Smooth muscle cell of the brain vasculature (primary cell): ENCODE measurements around the gene GSPT1.
"Not testable (repeated sequence)": the region's sequence is repeated elsewhere in the genome, so short reads cannot be mapped to it uniquely, and the experiment has no call there.

ENCODE experiments used
- DNase-seq: peaks from one replicate; pipeline ENCODE4 v3.0.0-alpha.2; 2012; ENCODE audit warnings: low read depth, low spot score

Gene GSPT1

DNA sequence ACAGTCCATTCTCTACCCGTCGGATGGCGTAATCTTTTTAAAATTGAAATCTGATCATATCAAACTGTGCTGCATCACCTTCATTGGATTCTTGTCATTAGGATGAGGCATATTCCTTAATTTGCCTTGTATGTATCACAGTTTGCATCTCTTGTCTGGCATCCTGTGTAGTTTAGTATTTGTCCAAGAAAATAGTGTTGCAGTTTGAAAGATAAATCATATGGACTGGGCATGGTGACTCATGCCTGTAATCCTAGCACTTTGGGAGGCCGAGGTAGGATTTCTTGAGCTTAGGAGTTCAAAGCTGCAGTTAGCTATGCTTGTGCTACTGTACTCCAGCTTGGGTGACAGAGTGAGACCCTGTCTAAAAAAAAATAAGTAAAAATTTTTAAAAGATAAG lies 58.6 kb downstream of the GSPT1 start:
- DNase-seq = no peak

DNA sequence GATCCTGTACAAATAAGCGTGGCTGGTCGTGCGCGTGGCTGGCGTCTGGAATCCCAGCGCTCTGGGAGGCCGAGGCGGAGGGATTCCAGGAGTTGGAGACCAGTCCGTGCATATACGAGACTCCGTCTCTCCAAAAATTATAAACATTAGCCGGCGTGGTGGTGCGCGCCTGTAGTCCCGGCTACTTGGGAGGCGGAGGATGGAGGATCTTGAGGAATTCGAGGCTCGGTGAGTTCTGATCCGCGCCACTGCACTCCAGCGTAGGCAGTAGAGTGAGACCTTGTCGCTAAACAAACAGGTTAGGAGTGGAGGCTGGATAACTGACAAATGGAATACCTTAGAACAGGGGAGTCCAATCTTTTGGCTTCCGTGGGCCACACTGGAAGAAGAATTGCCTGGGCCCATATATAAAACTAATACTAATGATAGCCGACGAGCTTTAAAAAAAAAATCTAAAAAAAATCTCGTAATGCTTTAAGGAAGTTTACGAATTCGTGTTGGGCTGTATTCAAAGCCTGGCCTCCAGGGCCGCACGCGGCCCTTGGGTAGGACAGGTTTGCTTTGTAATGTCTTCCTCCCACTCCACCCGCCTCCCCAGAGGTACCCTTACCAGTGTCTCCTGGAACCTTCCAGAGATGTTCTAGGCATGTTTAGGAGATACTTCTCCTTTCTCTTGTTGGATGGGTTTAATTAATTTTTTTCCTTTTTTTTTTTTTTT lies 63.5 kb downstream of the GSPT1 start:
- DNase-seq = no peak

DNA sequence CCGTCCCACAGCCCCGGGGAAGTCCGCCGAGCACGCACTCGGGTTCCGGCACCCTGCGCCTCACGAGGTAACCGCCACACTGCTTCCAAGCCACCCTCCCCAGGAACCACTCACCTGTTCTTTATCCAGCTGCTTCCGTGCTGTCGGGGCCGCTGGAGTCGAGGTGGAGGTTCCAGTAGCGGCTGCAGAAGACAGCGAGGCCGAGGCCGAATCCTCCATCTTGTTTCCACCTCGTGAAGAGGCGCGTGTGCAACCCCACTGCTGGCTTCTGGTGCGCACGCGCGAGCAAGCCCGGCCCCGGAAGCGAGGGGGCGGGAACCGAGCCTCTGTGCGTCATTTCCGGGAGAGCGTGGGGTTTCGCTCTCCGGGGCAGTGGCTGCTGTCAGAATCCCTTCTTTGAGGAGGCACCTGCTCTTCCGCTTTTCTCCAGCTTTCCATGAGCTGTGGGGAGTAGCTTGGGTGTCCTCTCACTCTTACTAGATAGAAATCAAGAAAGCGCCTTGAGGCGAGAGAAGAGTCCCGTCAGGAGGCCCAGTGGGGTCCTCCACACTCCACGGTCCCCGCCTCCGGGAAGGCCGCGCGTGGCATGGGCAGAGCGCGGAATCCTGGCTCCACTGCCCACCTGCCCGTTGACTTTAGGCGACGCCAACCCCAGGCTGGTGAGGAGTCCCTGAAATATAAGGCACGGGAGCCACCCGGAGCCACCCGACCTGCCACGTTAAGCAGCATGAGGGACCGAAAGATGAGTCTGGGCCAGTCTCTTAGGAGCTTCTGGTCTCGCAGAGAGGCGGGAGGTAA lies 64.3 kb downstream of the GSPT1 start, which contains the start of gene RSL1D1:
RSL1D1 (minus strand) TSS at position 249 of the 798 bp plus-strand sequence; CDS start at position 219, 30 bp downstream.
- peak; percentile 84 for DNase-seq

DNA sequence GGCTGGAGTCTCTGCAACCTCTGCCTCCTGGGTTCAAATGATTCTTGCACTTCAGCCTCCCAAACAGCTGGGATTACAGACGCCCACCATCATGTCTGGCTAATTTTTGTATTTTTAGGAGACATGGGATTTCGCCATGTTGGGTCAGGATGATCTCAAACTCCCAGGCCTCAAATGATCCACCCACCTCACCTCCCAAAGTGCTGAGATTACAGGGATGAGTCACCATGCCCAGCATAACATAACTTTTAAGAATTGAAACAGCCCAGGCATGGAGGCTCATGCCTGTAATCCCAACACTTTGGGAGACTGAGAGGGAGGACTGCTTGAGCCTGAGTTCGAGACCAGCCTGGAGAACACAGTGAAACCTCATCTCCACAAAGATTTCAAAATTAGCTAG lies 66.9 kb downstream of the GSPT1 start:
- no peak for DNase-seq

DNA sequence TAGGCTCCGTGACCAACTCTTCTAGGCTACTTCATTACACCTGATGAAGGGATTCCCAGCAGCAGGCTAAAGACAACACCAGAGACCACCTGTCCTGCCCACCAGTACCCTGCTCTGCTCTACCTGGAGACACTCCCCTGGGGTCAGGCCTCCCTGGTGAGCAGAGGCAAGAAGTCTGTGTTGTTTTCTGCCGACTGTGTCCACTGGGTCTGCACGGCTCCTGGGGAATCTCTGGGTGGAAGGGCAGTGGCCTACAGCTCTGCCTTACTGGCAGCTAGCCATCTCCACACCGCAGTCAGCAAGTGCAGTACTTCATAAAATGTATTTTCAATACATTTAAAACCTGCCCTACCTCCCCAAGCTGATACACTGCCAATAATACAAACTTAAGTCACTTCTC lies 71.3 kb downstream of the GSPT1 start:
- no peak for DNase-seq

DNA sequence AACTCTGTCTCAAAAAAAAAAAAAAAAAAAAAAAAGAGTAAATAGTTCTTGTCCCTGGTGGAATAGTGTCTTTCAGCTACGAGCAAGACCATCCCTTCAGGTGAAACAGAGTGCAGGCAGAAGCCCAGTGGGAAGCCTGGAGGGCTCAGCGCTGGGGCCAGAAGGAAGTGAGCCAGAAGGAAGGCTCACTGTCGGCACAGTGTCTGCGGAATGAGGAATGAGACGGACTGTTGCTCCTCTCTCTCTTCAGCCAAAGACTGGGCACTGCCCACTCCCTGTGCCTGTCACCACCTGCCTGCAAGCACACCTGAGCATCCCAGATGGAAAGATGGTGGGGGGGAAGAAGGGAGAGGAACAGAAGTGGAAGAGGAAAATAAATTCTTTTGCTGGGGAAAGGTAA lies 71.9 kb downstream of the GSPT1 start:
- DNase-seq = no peak

DNA sequence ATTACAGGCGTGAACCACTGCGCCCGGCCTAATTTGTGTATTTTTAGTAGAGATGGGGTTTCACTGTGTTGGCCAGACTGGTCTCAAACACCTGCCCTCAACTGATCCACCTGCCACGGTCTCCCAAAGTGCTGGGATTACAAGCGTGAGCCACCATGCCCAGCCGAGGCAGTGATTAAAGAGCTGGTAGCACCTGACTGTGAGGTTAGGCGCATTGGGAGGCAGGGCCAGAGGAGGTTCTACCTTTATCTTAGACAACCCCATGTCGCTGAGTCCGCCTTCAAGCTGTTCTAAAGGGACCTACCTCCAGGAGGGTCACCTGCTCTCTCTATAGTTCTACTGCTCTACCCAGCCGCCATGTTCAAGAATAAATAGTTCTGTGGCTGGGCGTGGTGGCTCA lies 72.5 kb downstream of the GSPT1 start:
- DNase-seq = no peak

DNA sequence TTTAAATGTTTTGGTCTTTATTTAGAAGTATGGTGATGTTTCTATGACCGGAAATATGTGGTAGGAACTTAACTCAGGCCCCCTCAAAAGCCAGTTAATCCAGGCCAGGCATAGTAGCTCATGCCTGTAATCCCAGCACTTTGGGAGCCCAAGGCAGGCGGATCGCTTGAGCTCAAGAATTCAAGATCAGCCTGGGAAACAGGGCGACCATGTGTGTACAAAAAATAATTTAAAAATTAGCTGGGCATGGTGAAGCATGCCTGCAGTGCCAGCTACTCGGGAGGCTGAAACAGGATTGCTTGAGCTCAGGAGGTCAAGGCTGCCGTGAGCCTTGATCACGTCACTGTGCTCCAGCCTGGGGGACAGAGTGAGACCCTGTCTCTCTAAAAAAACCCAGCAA lies 74.7 kb downstream of the GSPT1 start:
- no peak for DNase-seq

DNA sequence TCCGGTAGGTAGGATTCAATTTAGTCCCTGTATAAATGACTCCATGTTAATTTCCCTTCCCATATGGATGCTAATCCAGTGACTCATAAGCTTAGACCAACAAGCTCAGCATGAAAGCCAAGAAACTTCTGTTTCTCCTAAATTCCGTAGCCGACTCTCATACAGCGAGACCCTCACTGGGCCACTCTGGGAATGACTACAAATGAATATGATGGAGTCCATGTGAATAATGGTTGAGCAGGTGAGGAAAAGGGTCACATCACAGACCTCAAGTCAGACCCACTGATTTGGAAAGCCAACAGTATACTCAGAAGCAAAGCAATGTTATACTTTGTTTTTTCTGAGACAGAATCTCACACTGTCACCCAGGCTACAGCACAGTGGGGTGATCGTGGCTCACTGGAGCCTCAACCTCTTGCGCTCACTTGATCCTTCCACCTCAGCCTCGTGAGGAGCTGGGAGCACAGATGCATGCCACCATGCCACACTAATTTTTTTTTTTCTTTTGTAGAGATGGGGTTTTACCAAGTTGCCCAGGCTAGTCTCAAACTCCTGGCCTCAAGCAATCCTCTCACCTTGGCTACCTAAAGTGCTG lies 79.0 kb downstream of the GSPT1 start:
- DNase-seq = peak; percentile 45

DNA sequence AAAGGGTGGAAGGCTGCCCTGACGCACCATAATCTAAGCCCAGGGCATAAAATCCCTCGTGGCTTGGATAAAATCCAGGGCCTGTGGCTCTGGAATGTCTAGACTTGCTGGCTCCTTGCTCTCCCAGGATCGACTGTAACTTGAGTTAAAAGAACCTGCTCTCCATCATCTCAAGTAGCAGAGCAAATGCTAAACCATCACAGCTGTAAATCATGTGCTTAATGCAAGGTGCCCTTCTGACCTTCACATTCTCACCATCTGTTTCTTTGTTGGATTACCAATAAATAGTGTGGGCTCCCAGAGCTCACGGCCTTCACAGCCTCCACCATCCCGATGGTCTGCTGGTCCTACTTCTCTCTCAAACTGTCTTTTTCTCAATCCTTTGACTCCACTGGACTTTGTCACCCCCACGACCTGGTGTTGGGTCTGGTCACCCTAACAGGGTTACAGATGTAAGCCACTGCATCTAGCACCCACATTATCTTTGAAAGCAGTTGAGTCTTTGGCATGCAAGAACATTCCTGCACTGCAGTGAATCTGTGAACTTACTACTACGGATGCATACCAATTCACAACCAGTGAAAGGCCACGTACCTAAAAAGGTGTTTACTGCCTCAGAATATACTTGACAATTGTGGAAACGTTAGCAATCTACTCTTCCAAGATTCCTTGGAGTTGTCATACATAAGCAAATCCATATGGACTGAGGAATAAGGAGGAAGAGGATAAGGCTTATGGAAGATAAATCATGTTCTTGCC lies 79.7 kb downstream of the GSPT1 start:
- DNase-seq = no peak

DNA sequence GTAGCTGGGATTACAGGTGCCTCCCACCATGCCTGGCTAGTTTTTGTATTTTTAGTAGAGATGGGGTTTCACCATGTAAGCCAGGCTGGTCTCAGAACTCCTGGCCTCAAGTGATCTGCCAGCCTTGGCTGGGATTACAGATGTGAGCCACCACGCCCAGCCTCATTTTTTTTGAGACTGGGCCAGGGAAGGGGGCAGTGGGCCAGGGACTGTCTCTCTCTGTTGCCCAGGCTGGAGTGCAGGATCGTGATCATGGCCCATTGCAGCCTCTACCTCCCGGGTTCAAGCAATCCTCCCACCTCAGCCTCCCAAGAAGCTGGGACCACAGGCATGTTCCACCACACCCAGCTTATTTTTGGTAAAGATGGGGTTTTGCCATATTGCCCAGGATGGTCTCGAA lies 80.4 kb downstream of the GSPT1 start:
- no peak for DNase-seq

DNA sequence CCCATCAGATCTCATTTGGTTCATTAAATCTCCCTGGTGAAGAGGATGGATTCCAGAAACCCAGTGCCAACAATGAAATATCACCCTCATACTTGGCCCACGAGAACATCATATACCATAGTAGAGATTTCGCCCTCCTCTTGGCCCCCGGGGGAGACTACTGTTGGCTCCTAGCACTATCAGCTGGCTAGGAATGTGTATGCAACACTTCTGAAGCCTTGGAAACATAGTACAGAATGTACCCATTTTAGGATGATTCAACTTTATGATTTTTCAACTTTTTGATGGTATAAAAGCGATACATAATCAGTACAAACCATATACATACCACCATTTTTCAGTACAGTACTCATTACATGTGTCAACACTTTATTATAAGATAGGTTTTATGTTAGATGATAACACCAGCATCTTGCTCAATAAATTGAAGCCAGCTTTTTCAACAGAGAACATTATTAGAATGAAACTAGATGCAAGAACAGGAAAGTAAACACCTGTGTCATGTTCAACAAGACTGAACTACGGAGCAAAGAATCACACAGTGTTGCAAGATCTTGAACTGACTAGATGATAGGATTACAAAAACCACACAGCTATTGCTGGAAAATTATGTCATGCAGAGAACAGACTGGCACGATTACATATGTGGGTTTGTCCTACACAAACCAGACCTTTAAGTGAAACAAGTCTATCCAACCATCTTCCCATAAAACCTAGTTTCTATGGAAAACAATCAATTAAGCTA lies 81.6 kb downstream of the GSPT1 start:
- peak; percentile 39 for DNase-seq

DNA sequence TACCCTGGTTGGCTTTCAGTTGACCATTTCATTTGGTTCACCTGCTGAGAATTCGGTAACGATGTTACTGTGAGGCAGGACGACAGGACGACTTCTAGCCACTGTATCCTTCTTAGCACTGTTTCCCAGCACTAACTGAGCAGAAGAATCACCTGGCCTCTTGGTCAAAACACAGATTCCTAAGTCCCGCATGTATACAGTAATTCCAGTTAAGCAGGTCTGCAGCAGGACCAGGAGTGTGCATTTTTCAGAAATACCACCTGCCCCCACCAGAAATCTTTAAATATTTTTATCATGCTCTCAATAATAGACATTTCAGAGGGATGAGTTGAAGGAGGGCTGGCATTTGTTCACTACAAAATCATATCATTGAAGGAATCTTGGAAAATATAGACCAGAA lies 87.1 kb downstream of the GSPT1 start:
- DNase-seq = no peak

DNA sequence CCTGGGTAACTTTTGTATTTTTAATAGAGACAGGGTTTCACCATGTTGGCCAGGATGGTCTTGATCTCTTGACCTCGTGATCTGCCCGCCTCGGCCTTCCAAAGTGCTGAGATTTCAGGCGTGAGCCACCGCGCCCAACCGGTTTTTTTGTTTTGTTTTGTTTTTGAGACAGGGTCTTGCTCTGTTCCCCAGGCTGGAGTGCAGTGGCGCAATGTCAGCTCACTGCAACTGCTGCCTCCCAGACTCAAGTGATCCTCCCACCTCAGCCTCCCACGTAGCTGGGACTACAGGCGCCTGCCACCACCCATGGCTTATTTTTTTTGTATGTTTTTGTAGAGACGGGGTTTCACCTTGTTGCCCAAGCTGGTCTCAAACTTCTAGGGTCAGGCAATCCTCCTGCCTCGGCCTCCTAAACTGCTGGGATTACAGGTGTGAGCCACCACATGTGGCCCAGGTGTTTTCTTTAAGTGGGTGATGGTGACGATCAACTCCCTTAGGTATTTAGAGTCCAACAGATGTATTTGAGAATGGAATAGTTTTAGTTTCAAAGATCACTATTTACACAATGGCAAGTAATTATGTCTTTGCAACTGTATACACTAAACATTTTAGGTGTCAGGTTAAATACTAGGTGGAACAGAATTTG lies 90.1 kb downstream of the GSPT1 start:
- DNase-seq = not testable (repeated sequence)

DNA sequence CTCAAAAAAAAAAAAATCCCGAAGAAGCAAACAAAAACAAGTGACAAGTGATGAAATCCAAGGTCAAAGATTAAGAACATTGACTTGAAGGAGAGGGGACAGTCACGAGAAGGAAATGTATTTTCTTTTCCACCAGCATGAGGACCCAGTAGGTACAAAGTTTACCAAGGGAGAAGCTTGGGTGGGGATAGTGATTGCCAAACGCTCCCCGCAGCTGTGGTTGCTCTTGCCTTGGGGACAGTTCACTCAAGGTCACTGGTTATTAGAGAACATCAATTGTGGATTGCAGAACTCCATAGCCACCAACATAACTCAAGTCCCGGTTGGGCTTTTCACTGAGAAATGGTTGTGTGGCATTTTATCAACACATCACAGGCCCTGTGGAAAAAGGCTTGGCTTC lies 91.4 kb downstream of the GSPT1 start:
- DNase-seq = no peak

DNA sequence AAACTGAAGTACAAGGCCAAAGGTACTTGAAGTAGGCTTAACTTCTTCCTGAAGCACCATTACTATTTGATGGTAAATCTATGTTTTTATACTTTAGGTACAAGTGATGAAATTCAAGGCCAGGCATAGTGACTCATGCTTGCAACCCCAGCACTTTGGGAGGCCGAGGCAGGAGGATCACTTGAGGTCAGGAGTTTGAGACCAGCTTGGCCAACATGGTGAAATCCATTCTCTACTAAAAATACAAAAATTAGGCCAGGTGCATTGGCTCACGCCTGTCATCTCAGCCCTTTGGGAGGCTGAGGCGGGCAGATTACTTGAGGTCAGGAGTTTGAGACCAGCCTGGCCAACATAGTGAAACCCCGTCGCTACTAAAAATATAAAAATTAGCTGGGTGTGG lies 92.1 kb downstream of the GSPT1 start:
- DNase-seq = not testable (repeated sequence)

DNA sequence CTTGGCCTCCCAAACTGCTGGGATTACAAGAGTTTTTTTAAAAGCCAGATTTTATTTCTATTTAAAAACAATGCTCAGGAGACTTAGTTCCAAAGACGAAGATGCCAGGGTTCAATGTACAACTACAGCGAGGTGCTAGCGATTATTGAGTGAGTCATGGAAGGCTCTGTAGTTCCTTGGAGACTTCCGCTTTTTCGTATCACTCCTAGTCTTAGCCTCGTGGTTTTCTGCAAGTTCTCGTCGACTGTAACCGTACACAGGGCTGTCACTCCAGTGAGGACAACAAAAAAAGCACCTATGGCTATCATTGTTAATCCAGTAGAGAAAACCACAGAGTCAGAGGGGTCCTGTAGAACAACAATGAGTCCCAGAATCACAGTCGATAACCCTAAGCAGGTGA lies 96.0 kb downstream of the GSPT1 start:
- no peak for DNase-seq

DNA sequence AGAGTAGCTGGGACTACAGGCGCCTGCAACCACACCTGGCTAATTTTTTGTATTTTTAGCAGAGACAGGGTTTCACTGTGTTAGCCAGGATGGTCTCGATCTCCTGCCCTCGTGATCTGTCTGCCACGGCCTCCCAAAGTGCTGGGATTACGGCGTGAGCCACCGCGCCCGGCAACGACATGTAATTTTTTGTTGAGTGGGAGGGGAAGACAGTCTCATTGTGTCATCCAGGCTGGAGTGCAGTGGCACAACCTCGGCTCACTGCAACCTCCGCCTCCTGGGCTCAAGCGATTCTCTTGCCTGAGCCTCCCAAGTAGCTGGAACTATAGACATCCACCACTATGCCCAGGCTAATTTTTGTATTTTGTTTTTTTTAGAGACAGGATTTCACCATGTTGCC lies 96.8 kb downstream of the GSPT1 start:
- DNase-seq = not testable (repeated sequence)
